ENCODE results near the gene SLC38A9. TPM values are rescaled to one million over a fixed set of nuclear protein-coding genes. Genes with fewer than 3 reads are reported as not detected.

SLC38A9 gene
- total RNA-seq, 4 donors from 2014 or later = 15.0 to 48.6 (median 32.3) TPM

DNA sequence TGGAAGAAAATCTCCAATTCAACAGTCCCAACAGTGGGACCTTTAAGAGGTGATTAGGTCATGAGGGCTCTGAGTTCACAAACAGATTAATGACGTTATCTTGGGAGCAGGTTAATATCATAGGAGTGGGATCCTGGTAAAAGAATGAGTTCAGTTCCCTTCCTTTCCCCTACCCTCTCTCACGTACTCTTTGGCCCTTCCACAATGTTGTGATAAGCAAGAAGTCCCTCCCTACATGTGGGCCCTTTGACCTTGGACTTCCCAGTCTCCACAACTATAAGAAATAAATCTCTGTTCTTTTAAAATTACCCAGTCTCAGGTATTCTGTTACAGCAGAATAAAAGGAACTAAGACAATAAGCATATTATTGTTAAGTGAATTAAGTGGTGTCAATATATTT, 37.8 kb downstream of the SLC38A9 start:
- intact Hi-C loops (cut with DNase I; ENCODE audit: low total_unique reads) = loop anchor here (10.0 kb wide), 1 partner anchor 140 kb away; the partner anchor contains the start of gene PLPP1
- H3K27ac ChIP-seq = no peak overlapping the region
- in situ Hi-C loops (cut with MboI; ENCODE audit: low pct_ligation_motif_present in 1 of 4, low pct_unique_long_range_greater_than_20kb in 1 of 4, low sequenced_read_pairs in 3 of 4) = no loop called here

DNA sequence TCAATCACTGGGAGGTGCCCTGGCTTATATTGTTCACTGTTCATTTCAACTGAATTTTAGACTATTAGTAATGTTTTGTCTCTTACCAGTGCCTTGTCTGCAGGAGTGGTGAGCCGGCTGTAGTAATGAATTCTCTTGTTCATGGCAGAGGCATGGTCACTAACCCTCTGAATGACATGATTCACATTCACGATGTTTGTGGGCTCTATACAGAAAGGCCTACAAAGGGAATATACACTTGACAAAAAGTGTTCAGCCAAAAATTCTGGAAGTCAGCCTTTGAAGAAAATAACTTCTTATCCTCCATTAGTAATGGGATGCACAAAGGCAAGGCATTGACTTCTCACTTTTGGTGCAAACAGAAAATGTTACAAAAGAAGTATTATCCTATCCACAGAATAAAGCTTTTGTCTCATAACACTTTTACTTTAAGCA, 39.6 kb downstream of the SLC38A9 start:
- Histone ChIP-seq H3K36me3 (peaks cover 0 to 4% (median 0%) of the 10 kb centered on the region in 4 donors), H3K27ac (peak overlapping the region in 2 of 4 donors; percentile 39 to 56), H3K4me3 (no peak overlapping the region), H3K27me3 (no peaks in the 10 kb centered on the region), H3K4me1 (peaks cover 0 to 19% (median 2%) of the 10 kb centered on the region in 4 donors), H3K9me3 (no peaks in the 10 kb centered on the region)
- DNase-seq = no peak
- in situ Hi-C loops (cut with MboI; ENCODE audit: low pct_ligation_motif_present in 1 of 4, low pct_unique_long_range_greater_than_20kb in 1 of 4, low sequenced_read_pairs in 3 of 4) (no loop called here), intact Hi-C loops (cut with DNase I; ENCODE audit: low total_unique reads) (loop anchor here (10.0 kb wide), 1 partner anchor 138 kb away; the partner anchor contains the start of gene PLPP1)
- no peak for TF ChIP-seq POLR2A (IDR thresholded peaks at IDR 0.05)
- TF ChIP-seq, protein P1, sequence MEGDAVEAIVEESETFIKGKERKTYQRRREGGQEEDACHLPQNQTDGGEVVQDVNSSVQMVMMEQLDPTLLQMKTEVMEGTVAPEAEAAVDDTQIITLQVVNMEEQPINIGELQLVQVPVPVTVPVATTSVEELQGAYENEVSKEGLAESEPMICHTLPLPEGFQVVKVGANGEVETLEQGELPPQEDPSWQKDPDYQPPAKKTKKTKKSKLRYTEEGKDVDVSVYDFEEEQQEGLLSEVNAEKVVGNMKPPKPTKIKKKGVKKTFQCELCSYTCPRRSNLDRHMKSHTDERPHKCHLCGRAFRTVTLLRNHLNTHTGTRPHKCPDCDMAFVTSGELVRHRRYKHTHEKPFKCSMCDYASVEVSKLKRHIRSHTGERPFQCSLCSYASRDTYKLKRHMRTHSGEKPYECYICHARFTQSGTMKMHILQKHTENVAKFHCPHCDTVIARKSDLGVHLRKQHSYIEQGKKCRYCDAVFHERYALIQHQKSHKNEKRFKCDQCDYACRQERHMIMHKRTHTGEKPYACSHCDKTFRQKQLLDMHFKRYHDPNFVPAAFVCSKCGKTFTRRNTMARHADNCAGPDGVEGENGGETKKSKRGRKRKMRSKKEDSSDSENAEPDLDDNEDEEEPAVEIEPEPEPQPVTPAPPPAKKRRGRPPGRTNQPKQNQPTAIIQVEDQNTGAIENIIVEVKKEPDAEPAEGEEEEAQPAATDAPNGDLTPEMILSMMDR (IDR thresholded peaks at IDR 0.05) = no peak
- no peak for TF ChIP-seq EP300 (IDR thresholded peaks at IDR 0.05; ENCODE audit: low read depth)
- no peak for TF ChIP-seq POLR2AphosphoS5 (IDR thresholded peaks at IDR 0.05)
- WGBS, 2 donors (ENCODE audit: low coverage in 1 of 2) = 87% methylated on average over 2 of the region's 2 CpGs; no CpG with 5 or more reads in 1 of the 2 donors

More for the DNA sequence above, 37.8 kb downstream of the SLC38A9 start:
- peaks cover 0 to 10% (median 2%) of the 10 kb centered on the region in 4 donors for H3K4me1 ChIP-seq
- no peaks in the 10 kb centered on the region for H3K27me3 ChIP-seq
- TF ChIP-seq POLR2AphosphoS5 (IDR thresholded peaks at IDR 0.05) = no peak
- no peak for TF ChIP-seq POLR2A (IDR thresholded peaks at IDR 0.05)
- TF ChIP-seq EP300 (IDR thresholded peaks at IDR 0.05; ENCODE audit: low read depth) = no peak
- TF ChIP-seq, protein P1 (IDR thresholded peaks at IDR 0.05) = no peak
- no peaks in the 10 kb centered on the region for H3K9me3 ChIP-seq
- H3K36me3 ChIP-seq = no peaks in the 10 kb centered on the region
- H3K4me3 ChIP-seq = no peak overlapping the region
- DNase-seq = no peak
- 48 to 85% methylated on average over 2 of the region's 2 CpGs for WGBS, 2 donors (ENCODE audit: low coverage in 1 of 2)

DNA sequence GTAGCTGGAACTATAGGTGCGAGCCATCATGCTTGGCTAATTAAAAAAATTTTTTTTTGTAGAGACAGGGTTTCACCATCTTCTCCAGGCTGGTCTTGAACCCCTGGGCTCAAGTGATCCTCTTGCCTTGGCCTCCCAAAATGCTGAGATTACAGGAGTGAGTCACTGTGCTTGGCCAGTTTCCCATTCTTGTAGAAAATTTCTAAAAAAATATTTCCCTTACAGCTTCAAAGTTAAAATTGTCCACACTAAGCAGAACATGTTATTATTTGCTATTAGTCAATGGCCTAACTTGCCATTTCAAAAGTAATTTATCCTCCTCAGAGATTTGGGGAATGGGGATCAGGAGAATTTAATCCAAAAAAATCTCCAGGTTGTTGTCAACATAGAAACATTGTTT, 40.1 kb downstream of the SLC38A9 start:
- Histone ChIP-seq H3K4me3 (no peak overlapping the region), H3K27ac (peak overlapping the region in 2 of 4 donors; percentile 39 to 56), H3K4me1 (peaks cover 0 to 19% (median 2%) of the 10 kb centered on the region in 4 donors), H3K27me3 (no peaks in the 10 kb centered on the region), H3K9me3 (no peaks in the 10 kb centered on the region), H3K36me3 (peaks cover 0 to 4% (median 0%) of the 10 kb centered on the region in 4 donors)
- 100% methylated on average over 1 of the region's 1 CpG; no CpG with 5 or more reads in 1 of the 2 donors for WGBS, 2 donors (ENCODE audit: low coverage in 1 of 2)
- TF ChIP-seq EP300 (IDR thresholded peaks at IDR 0.05; ENCODE audit: low read depth) (no peak), POLR2A (IDR thresholded peaks at IDR 0.05) (no peak), POLR2AphosphoS5 (IDR thresholded peaks at IDR 0.05) (no peak)
- TF ChIP-seq, protein P1 (IDR thresholded peaks at IDR 0.05) = no peak
- intact Hi-C loops (cut with DNase I; ENCODE audit: low total_unique reads) (loop anchor here (10.0 kb wide), 1 partner anchor 137 kb away; the partner anchor contains the start of gene PLPP1), in situ Hi-C loops (cut with MboI; ENCODE audit: low pct_ligation_motif_present in 1 of 4, low pct_unique_long_range_greater_than_20kb in 1 of 4, low sequenced_read_pairs in 3 of 4) (no loop called here)
- DNase-seq = no peak

DNA sequence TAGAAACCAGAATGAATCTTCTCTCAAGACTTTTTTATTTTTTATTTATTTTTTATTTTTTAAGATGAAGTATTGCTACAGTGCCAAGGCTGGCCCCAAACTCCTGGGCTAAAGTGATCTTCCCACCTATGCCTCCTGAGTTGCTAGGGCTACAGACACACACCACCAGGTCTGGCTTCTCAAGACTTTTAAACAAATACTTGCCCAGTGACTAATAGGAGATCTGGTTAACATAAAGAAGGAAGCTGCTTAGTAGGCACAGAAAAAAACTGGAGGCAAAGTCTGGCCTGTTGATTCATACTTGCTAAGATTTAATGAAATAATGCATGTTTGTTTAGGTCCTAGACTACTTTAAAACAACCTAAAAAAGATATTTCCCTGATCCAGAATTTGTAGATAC, 43.8 kb downstream of the SLC38A9 start:
- in situ Hi-C loops (cut with MboI; ENCODE audit: low pct_ligation_motif_present in 1 of 4, low pct_unique_long_range_greater_than_20kb in 1 of 4, low sequenced_read_pairs in 3 of 4) = no loop called here
- H3K4me3 ChIP-seq = no peak overlapping the region
- intact Hi-C loops (cut with DNase I; ENCODE audit: low total_unique reads) = no loop called here
- TF ChIP-seq POLR2AphosphoS5 (IDR thresholded peaks at IDR 0.05) = peak in 2 of 3 donors; percentile 57 to 71
- no peak for TF ChIP-seq POLR2A (IDR thresholded peaks at IDR 0.05)
- TF ChIP-seq, protein P1 (IDR thresholded peaks at IDR 0.05) = no peak
- peaks cover 0 to 17% (median 0%) of the 10 kb centered on the region in 4 donors for H3K4me1 ChIP-seq
- no peaks in the 10 kb centered on the region for H3K9me3 ChIP-seq
- no peak for DNase-seq
- peak overlapping the region in 3 of 4 donors; percentile 26 to 68 (median 29) for H3K27ac ChIP-seq
- no peaks in the 10 kb centered on the region for H3K27me3 ChIP-seq
- H3K36me3 ChIP-seq = peaks cover 0 to 17% (median 2%) of the 10 kb centered on the region in 4 donors

All from transverse colon (tissue), 4 donors.